22Rv1 (cell line): ENCODE data around the gene TSPAN5.

Experiments
- ZFX ChIP-seq: fragments of 450-650 bp; IDR thresholded peaks from 2 replicates; pipeline ENCODE4 v1.6.1; 2017; ENCODE audit warnings: antibody characterized with exemption, borderline replicate concordance
- TF ChIP-seq, protein P1 (sequence below): fragments of 450-650 bp; IDR thresholded peaks from 2 replicates; pipeline ENCODE4 v1.5.1; 2017; ENCODE audit warnings: mild to moderate bottlenecking

DNA sequence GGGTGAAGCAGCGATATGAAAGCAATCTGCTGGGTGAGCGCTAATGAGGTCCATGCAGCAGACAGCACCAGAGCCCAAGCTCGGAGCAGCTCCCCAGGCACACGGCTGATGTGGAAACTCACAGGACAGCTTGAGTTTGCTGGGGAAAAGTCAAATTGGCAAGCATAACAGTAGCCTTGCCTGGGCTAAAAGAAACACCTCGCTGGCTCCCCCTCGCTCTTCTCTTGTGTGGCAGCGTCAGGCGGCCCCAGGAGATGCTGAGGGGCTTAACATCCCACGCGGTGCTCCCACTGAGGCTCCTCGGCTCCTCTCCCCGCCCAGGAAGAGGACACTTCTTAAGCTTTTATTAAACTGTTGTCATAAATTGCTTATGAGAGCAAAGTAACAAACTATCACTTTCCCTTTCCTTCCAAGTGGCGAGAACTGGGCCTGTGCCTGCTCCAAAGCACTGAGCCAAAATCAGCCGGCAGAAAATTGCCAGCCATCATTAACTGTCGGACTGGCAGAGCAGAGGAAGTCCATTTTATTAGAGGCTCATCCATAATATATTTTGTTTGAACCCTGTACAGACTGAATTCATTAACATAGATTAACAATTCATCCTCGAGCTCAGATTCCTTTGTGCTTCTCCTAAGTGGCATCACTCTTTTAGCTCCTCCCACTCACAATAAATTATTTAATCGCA, 111.4 kb downstream of the TSPAN5 start:
- TF ChIP-seq, protein P1, sequence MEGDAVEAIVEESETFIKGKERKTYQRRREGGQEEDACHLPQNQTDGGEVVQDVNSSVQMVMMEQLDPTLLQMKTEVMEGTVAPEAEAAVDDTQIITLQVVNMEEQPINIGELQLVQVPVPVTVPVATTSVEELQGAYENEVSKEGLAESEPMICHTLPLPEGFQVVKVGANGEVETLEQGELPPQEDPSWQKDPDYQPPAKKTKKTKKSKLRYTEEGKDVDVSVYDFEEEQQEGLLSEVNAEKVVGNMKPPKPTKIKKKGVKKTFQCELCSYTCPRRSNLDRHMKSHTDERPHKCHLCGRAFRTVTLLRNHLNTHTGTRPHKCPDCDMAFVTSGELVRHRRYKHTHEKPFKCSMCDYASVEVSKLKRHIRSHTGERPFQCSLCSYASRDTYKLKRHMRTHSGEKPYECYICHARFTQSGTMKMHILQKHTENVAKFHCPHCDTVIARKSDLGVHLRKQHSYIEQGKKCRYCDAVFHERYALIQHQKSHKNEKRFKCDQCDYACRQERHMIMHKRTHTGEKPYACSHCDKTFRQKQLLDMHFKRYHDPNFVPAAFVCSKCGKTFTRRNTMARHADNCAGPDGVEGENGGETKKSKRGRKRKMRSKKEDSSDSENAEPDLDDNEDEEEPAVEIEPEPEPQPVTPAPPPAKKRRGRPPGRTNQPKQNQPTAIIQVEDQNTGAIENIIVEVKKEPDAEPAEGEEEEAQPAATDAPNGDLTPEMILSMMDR, result no peak
- TF ChIP-seq ZFX, result no peak
